ENCODE results near the gene HILPDA. TPM values are rescaled to one million over a fixed set of nuclear protein-coding genes. Genes with fewer than 3 reads are reported as not detected.
A peak's percentile ranks its signal among the peaks of the same experiment; 100 is the strongest.
"Not testable (repeated sequence)": the region's sequence is repeated elsewhere in the genome, so short reads cannot be mapped to it uniquely, and the experiment has no call there.

HILPDA gene
- total RNA-seq, 1 experiment from 2014 or later = 7.7 TPM

DNA sequence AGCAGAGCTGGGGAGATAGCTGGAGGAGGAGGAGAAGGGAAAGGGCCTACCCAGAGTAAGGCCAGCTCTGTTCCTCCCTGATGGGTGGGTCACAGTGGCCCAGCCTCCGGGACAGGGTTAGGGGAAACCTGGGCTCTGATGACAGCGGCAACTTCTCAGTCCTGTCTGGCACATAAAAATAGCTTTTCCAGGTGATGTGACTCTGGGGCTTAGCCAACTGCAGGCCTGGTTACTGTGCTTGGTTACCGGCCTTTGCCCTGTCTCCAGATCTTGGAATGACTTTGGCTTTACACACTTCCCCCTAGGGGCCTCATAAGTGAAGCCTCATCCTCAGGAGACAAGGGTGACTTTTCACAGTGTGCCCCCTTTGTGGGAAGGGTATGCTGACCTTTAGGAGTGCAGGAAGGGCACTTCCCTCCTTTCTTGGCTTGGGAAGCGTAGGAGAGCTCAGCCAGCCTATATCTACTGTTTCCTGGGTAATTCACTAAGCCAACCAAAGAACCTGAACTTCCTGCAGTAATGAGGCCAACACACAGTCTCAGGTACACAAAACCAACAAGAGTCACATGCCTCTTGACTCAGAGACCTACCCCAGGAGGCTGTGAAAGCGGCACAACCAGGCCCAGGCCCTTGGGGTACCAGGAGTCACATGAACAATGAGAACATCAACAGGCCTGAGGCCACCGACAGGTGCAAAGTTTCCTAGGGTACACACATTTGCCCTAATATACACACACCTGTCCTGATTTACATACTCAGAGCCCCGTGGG lies 11.7 kb upstream of the HILPDA start:
- H3K36me3 ChIP-seq = no peaks in the 10 kb centered on the region
- H3K4me1 ChIP-seq (replicated peaks) = no peaks in the 10 kb centered on the region
- no peak for DNase-seq (ENCODE audit: low read depth in 1 of 2, low spot score in 2 of 2)
- no peak overlapping the region for H3K4me3 ChIP-seq
- H3K27me3 ChIP-seq (replicated peaks) = no peaks in the 10 kb centered on the region
- H3K27ac ChIP-seq = no peak overlapping the region
- no peaks in the 10 kb centered on the region for H3K9me3 ChIP-seq (replicated peaks)

GRCh38 chr7:128446306-128446705 lies 9.4 kb upstream of the HILPDA start:
- no peaks in the 10 kb centered on the region for H3K9me3 ChIP-seq (replicated peaks)
- no peaks in the 10 kb centered on the region for H3K27me3 ChIP-seq (replicated peaks)
- no peak for DNase-seq (ENCODE audit: low read depth in 1 of 2, low spot score in 2 of 2)
- no peak overlapping the region for H3K27ac ChIP-seq
- H3K4me1 ChIP-seq (replicated peaks) = no peaks in the 10 kb centered on the region
- H3K36me3 ChIP-seq = no peaks in the 10 kb centered on the region
- H3K4me3 ChIP-seq = no peak overlapping the region

DNA sequence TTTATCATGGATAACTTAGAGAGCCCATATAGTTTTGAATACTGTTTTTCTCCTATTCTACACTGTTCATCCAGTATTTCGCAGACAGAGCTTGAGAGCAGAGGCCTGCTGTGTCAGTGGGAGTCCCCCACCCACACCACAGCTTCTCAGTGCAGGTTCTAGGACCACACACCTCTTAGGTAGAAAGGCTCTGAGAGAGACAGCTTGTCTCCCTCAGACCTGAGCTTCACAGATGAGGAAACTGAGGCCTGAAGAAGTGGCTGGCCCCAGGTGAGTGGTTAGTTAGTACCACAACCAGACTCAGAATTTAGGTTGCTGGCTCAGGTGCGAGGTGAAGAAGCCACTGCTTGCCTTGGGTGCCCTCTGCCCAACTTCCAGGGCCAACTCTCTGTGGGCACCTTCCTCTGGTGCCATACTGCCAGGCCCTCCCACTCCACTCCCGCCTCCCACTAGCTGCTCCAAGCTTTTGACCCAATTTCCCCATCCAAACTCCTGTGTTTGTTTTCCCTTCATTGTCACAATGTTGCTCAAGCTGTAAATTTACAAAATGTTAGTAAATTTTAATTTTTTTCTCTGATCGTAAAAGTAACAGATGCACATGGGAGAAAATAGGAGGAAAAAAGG lies 7.6 kb upstream of the HILPDA start:
- H3K27ac ChIP-seq = no peak overlapping the region
- no peaks in the 10 kb centered on the region for H3K9me3 ChIP-seq (replicated peaks)
- H3K27me3 ChIP-seq (replicated peaks) = no peaks in the 10 kb centered on the region
- DNase-seq (ENCODE audit: low read depth in 1 of 2, low spot score in 2 of 2) = no peak
- H3K4me1 ChIP-seq (replicated peaks) = no peaks in the 10 kb centered on the region
- no peaks in the 10 kb centered on the region for H3K36me3 ChIP-seq
- no peak overlapping the region for H3K4me3 ChIP-seq

DNA sequence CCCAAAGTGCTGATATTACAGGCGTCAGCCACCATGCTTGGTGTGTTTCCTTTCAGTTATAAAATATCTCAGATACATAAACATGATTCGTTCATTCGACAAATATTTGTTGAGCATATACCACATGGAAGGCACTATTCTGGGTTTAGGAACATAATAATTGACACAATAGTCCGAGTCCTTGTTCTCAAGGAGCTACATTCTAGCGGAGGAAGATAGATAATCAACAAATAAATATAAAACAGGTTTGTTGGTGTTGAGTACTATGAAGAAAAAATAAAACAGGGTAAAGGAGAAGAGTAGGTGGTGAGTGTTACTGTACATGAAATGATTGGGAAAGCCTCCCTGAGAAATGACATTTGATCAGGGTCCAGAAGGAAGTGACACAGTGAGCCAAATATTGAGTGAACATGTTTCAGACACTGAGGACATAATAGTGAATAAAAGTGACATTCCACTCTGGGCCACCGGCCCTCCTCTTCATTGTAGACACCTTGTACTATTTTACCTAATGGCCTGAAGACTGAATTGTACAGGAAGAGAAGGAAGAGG lies 6.9 kb upstream of the HILPDA start:
- H3K4me1 ChIP-seq (replicated peaks) = no peaks in the 10 kb centered on the region
- H3K9me3 ChIP-seq (replicated peaks) = no peaks in the 10 kb centered on the region
- H3K27ac ChIP-seq = no peak overlapping the region
- H3K36me3 ChIP-seq = no peaks in the 10 kb centered on the region
- H3K4me3 ChIP-seq = no peak overlapping the region
- no peaks in the 10 kb centered on the region for H3K27me3 ChIP-seq (replicated peaks)
- no peak for DNase-seq (ENCODE audit: low read depth in 1 of 2, low spot score in 2 of 2)

- H3K9me3 ChIP-seq (replicated peaks) = no peaks in the 10 kb centered on the region
- no peak overlapping the region for H3K27ac ChIP-seq
- no peaks in the 10 kb centered on the region for H3K27me3 ChIP-seq (replicated peaks)
- peaks cover 14% of the 10 kb centered on the region for H3K4me1 ChIP-seq (replicated peaks)
- H3K36me3 ChIP-seq = no peaks in the 10 kb centered on the region
- DNase-seq (ENCODE audit: low read depth in 1 of 2, low spot score in 2 of 2) = no peak
- H3K4me3 ChIP-seq = no peak overlapping the region
These were observed 5.3 kb upstream of the HILPDA start for GRCh38 chr7:128450409-128450808.

DNA sequence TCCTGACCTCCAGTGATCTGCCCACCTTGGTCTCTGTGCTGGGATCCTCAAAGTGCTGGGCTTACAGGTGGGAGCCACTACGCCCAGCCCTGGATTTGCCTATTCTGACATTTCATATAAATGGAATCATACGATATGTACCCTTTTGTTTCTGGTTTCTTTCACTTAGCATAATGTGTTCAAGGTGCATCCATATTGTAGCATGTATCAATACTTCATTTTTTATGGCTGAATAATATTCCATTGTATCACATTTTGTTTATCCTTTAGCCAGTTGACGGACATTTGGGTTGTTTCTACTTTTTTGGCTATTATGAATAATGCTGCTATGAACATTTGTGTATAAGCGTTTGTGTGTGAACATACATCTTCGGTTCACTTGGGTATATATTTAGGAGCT lies 4.8 kb upstream of the HILPDA start:
- DNase-seq (ENCODE audit: low read depth in 1 of 2, low spot score in 2 of 2) = no peak
- Histone ChIP-seq H3K27ac (no peak overlapping the region), H3K4me1 (replicated peaks) (peaks cover 14% of the 10 kb centered on the region), H3K27me3 (replicated peaks) (no peaks in the 10 kb centered on the region), H3K36me3 (no peaks in the 10 kb centered on the region; the same call in 1 of the 2 replicates), H3K4me3 (no peak overlapping the region), H3K9me3 (replicated peaks) (no peaks in the 10 kb centered on the region)

DNA sequence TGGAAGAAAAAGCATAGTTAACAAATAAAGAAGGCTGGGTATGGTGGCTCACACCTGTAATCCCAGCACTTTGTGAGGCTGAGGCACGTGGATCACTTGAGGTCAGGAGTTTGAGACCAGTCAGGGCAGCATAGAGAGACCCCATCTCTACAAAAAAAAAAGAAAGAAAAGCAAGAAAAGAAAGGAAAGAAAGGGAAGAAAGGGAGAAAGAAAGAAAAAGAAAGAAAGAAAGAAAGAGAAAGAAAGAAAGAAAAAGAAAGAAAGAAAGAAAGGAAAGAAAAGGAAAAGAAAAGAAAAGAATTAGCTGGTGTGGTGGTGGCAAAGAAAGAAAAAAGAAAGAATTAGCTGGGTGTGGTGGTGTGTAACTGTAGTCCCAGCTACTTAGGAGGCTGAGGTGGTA lies 3.1 kb upstream of the HILPDA start:
- H3K27me3 ChIP-seq (replicated peaks) = no peaks in the 10 kb centered on the region
- H3K4me1 ChIP-seq (replicated peaks) = peaks cover 19% of the 10 kb centered on the region
- no peaks in the 10 kb centered on the region for H3K9me3 ChIP-seq (replicated peaks)
- DNase-seq (ENCODE audit: low read depth in 1 of 2, low spot score in 2 of 2) = no peak
- H3K27ac ChIP-seq = no peak overlapping the region
- peaks cover 8% of the 10 kb centered on the region; the same call in 1 of the 2 replicates for H3K36me3 ChIP-seq
- no peak overlapping the region for H3K4me3 ChIP-seq

DNA sequence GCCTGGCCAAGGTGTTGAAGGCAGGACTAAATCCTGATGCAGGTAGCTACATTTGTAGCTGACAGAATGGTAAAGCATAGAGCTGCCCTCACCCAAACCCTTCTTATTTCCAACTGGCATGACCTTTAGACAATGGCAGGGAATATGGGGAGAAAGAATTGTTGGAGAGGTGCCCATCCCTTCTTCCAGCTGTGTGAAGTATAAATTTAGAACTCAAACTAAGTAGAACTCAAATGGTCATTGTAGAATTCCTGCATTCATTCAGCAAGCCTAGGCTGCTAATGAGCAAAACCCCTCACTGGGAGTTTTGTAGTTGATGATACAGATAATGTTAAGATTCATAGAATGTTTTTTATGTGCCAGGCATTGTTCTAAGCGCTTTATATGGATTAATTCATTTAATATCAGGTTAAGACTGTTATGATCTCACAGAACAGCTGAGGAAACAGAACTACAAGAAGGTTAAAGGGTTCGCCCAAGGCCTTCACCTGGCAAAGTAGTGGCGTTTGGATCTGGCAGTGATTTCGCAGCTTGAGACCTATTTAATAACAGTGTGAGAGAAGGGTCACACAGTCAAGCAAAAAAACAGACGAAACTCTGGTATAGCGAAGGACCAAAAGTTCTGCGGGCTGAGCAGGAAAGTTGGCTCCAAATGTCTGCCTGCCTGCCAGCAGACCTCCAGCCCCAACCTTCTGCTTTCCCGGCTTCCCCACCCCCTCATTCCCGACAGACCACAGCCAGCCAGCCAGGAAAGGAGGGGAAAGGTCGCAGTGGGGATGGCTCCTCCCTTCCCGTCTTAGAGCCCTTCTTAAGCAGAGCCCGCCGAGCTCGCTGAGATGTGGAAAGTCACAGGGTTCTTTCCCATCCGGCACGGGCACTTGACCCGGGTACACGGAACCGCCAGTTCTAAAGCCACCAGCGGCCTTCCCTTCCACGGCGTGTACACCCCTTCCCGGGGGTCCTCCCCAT lies 1.6 kb upstream of the HILPDA start:
- H3K4me1 ChIP-seq (replicated peaks) = peaks cover 22% of the 10 kb centered on the region
- no peaks in the 10 kb centered on the region for H3K9me3 ChIP-seq (replicated peaks)
- no peak overlapping the region for H3K4me3 ChIP-seq
- DNase-seq (ENCODE audit: low read depth in 1 of 2, low spot score in 2 of 2) = no peak
- H3K27ac ChIP-seq = no peak overlapping the region
- no peaks in the 10 kb centered on the region for H3K27me3 ChIP-seq (replicated peaks)
- peaks cover 10% of the 10 kb centered on the region; the same call in 1 of the 2 replicates for H3K36me3 ChIP-seq

DNA sequence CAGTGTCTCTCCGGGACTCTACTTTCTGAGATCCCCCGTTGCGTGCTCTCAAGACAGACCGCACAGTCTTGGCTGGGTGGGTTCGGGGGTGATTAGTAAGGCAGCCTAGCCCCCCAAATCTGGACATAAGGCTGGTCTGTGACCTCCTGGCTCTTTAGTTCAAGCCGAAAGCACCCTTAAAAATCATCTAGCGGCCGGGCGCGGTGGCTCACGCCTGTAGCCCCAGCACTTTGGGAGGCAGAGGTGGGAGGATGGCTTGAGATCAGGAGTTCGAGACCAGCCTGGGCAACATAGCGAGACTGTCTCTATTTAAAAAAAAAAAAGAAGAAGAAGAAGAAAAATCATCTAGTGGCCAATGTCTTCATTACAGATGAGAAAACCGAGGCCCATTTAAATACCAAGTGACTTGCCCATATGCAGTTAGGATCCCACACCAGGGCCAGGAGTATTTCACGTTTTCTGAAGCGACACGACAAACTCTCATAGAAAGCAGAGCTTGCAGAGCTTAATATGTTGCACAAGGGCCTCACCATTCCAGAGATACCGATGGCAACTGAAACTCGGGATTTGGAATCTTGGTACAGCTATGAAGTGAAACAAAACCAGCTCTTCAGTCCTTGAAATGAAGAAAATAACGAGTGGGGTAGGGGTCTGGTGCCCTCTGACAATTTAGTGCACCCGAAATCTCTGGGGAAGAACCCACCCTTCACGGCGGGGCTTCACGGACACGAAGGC lies 703 bp upstream of the HILPDA start:
- Histone ChIP-seq H3K4me3 (peak overlapping the region; percentile 65), H3K36me3 (peaks cover 10% of the 10 kb centered on the region; the same call in 1 of the 2 replicates), H3K9me3 (replicated peaks) (no peaks in the 10 kb centered on the region), H3K27ac (peak overlapping the region; percentile 65), H3K4me1 (replicated peaks) (peaks cover 22% of the 10 kb centered on the region), H3K27me3 (replicated peaks) (no peaks in the 10 kb centered on the region)
- no peak for DNase-seq (ENCODE audit: low read depth in 1 of 2, low spot score in 2 of 2)

GRCh38 chr7:128456255-128456725 lies 612 bp downstream of the HILPDA start:
- peaks cover 22% of the 10 kb centered on the region for H3K4me1 ChIP-seq (replicated peaks)
- H3K4me3 ChIP-seq = peak overlapping the region; percentile 65
- H3K36me3 ChIP-seq = peaks cover 10% of the 10 kb centered on the region; the same call in 1 of the 2 replicates
- H3K9me3 ChIP-seq (replicated peaks) = no peaks in the 10 kb centered on the region
- H3K27ac ChIP-seq = peak overlapping the region; percentile 12; the same call in 1 of the 2 replicates
- peak in 1 of 2 experiments; percentile 14 for DNase-seq (ENCODE audit: low read depth in 1 of 2, low spot score in 2 of 2)
- no peaks in the 10 kb centered on the region for H3K27me3 ChIP-seq (replicated peaks)

DNA sequence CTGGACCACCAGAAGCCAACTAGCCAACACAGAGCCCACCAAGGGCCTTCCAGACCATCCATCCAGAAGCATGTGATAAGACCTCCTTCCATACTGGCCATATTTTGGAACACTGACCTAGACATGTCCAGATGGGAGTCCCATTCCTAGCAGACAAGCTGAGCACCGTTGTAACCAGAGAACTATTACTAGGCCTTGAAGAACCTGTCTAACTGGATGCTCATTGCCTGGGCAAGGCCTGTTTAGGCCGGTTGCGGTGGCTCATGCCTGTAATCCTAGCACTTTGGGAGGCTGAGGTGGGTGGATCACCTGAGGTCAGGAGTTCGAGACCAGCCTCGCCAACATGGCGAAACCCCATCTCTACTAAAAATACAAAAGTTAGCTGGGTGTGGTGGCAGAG lies 1.7 kb downstream of the HILPDA start:
- not testable (repeated sequence) for H3K27me3 ChIP-seq (replicated peaks); H3K27ac ChIP-seq; H3K36me3 ChIP-seq; DNase-seq (ENCODE audit: low read depth in 1 of 2, low spot score in 2 of 2); H3K4me3 ChIP-seq; H3K9me3 ChIP-seq (replicated peaks)
- H3K4me1 ChIP-seq (replicated peaks) = peaks cover 22% of the 10 kb centered on the region

DNA sequence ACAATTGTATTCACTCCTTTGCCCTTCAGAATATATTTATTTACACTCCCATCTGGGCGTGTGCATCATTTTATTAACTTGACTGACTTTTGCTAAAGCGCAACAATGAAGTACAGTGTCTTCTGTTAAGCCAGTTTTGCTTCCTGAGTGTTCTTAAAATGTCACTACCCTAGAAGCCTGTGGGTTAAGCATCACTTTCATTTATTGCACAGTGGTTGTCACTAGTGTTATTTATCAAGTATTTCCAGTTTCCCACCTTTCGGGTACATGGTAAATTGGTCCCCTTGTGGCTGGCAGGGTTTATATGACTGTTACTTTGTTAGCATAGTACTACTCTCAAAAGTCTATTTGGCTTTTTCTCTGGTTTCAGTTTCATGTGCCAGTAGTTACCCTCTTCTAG lies 3.3 kb downstream of the HILPDA start:
- DNase-seq (ENCODE audit: low read depth in 1 of 2, low spot score in 2 of 2) = no peak
- peaks cover 10% of the 10 kb centered on the region; the same call in 1 of the 2 replicates for H3K36me3 ChIP-seq
- H3K27ac ChIP-seq = no peak overlapping the region
- H3K4me3 ChIP-seq = no peak overlapping the region
- no peaks in the 10 kb centered on the region for H3K27me3 ChIP-seq (replicated peaks)
- H3K4me1 ChIP-seq (replicated peaks) = peaks cover 22% of the 10 kb centered on the region
- no peaks in the 10 kb centered on the region for H3K9me3 ChIP-seq (replicated peaks)

Measured in SJSA1 (cell line).